HUES6 (cell line): Measurements from ENCODE around the gene BLVRA.
"Not testable (repeated sequence)": the region's sequence is repeated elsewhere in the genome, so short reads cannot be mapped to it uniquely, and the experiment has no call there.

Experiments
- H3K27ac ChIP-seq: 2 replicates; pipeline ENCODE4 v1.7.0; 2013; ENCODE audit warnings: low read depth, mild to moderate bottlenecking, low read length, inconsistent platforms
- H3K27me3 ChIP-seq: 2 replicates; pipeline ENCODE4 v1.6.1; 2013; ENCODE audit warnings: low read length; ENCODE audit not compliant: control insufficient read depth, insufficient read depth
- H3K36me3 ChIP-seq: 2 replicates; pipeline ENCODE4 v1.6.1; 2013; ENCODE audit warnings: low read length; ENCODE audit not compliant: control insufficient read depth, insufficient read depth
- H3K4me1 ChIP-seq: 2 replicates; pipeline ENCODE4 v1.6.1; 2013; ENCODE audit warnings: low read length; ENCODE audit not compliant: control insufficient read depth, insufficient read depth
- H3K4me3 ChIP-seq: 2 replicates; pipeline ENCODE4 v1.5.1; 2013; ENCODE audit warnings: low read depth, low read length
- H3K9ac ChIP-seq: one replicate; pipeline ENCODE4 v1.6.1; 2013; ENCODE audit warnings: mild to moderate bottlenecking, low read length
- H3K9me3 ChIP-seq: 2 replicates; pipeline ENCODE4 v1.6.1; 2013; ENCODE audit warnings: low read depth, low read length; ENCODE audit not compliant: control insufficient read depth, insufficient read depth

The BLVRA gene

DNA sequence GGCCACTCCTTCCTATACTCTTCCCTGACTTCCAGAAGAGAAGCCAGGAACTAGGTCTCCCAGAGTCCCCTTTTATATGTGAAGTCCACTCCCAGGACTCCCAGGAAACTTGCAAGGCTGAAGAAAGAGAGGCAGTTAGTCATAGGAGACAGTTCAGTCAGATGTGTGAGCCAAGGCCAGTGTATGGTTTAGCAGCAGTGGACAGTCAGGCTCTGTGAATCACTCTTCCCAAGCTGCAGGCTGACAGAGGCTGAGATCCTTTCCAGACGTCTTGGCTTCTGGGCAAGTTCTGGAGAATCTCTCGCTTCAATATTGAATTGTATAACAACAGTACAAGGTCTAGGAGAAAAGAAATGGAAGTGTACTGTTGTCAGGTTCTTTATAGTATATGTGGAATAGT is 26.9 kb downstream of the BLVRA start:
- H3K9ac ChIP-seq: no peak overlapping the region
- no peak overlapping the region for H3K27ac ChIP-seq
- no peak overlapping the region for H3K4me3 ChIP-seq
- no peaks in the 10 kb centered on the region for H3K27me3 ChIP-seq
- peaks cover 15% of the 10 kb centered on the region for H3K36me3 ChIP-seq
- no peaks in the 10 kb centered on the region for H3K9me3 ChIP-seq
- H3K4me1 ChIP-seq: peaks cover 3% of the 10 kb centered on the region; the same call in 1 of the 2 replicates

- Histone ChIP-seq H3K9me3 (no peaks in the 10 kb centered on the region), H3K9ac (no peak overlapping the region), H3K36me3 (peaks cover 29% of the 10 kb centered on the region), H3K4me1 (peaks cover 3% of the 10 kb centered on the region; the same call in 1 of the 2 replicates), H3K4me3 (no peak overlapping the region), H3K27ac (no peak overlapping the region), H3K27me3 (no peaks in the 10 kb centered on the region)
These were observed 29.3 kb downstream of the BLVRA start for GRCh38 chr7:43787771-43788170.

DNA sequence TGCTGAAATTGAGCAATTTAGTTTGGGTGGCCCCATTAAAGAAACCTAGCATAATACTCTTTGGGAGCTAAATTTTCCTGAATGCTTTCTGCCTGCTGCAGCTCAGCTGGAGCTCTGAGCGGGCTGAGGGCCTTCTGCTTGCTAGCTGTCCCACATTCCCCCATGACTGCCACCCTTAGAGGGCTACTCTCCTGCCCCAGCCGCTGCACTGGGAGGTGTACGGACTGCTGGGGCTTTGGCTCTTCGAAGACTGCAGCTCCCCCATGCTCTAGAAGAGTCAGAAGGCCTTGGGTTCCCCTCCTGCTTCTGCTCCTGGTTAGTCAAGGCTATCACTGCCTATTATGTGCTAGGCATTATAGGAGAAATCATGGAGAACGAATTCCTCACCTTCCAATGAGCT is 31.5 kb downstream of the BLVRA start:
- Histone ChIP-seq H3K27ac (no peak overlapping the region), H3K4me1 (no peaks in the 10 kb centered on the region), H3K27me3 (no peaks in the 10 kb centered on the region), H3K9me3 (no peaks in the 10 kb centered on the region), H3K4me3 (no peak overlapping the region), H3K9ac (no peak overlapping the region), H3K36me3 (peaks cover 29% of the 10 kb centered on the region)

DNA sequence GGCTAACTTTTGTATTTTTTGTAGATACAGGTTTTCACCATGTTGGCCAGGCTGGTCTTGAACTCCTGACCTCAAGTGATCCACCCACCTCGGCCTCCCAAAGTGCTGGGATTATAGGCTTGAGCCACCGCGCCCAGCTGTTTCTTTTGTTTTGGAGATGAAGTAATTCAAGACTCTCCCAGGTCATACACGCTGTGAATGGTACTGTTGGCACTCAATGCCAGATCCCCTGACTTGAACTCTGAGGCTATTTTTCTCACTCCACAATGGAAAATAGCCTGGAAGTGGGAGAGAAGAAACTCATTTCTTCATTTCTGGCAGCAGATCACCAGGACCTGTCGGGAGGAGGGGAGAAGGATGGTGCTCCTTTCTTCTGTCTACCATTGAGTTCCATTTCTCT is 32.4 kb downstream of the BLVRA start:
- H3K4me3 ChIP-seq: no peak overlapping the region
- no peak overlapping the region for H3K9ac ChIP-seq
- no peaks in the 10 kb centered on the region for H3K27me3 ChIP-seq
- H3K4me1 ChIP-seq: no peaks in the 10 kb centered on the region
- H3K27ac ChIP-seq: no peak overlapping the region
- H3K9me3 ChIP-seq: no peaks in the 10 kb centered on the region
- H3K36me3 ChIP-seq: peaks cover 29% of the 10 kb centered on the region

DNA sequence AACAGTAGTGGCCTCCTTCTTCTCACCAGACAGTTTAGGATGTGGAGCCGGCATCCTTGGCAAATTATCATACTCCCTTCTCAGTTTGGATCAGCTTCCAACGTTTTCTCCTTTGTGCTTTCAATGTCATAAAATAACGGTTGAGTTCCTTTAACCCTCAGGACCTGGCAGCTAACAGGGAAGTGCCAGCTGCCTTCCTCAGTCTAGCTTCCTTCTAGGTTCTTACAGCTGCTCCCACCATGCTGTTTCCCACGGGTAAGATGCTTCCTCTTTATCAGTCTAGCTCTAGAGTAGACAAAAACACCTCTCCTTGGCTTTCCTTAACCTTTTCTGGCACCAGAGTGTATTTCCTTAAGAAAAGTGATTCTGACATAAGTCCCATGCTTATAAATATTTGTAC is 33.2 kb downstream of the BLVRA start:
- Histone ChIP-seq H3K9ac (no peak overlapping the region), H3K27me3 (no peaks in the 10 kb centered on the region), H3K36me3 (peaks cover 29% of the 10 kb centered on the region), H3K27ac (no peak overlapping the region), H3K4me1 (no peaks in the 10 kb centered on the region), H3K9me3 (no peaks in the 10 kb centered on the region), H3K4me3 (no peak overlapping the region)

DNA sequence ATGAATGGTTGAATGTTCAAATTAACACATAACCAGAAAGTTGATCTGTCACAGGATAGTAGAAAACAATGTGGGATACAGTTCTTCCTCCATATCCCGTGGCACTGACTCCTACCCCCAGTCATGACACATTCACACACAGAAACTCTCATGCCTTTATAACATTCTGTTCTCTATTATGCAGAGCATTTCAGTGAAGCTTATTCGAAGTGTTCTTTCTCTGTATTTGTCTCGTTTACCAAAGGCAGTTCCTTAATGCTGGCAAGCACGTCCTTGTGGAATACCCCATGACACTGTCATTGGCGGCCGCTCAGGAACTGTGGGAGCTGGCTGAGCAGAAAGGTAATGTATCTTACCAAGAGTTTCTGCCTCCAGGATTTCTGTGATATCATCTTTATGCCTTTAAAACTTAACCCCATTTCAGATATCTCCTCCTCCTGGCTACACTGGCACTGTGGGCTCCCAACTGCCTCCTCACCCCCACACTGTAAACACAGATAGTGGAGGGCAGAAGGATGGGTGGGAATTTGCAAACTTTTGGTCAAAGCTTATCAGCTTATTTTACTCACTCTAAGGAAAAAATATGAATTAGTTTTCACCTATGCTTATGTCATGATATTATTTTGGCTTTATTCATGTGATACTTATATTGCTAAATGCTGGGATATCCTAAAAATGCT is 34.1 kb downstream of the BLVRA start:
- H3K27me3 ChIP-seq: no peaks in the 10 kb centered on the region
- H3K4me1 ChIP-seq: no peaks in the 10 kb centered on the region
- no peak overlapping the region for H3K27ac ChIP-seq
- peaks cover 29% of the 10 kb centered on the region for H3K36me3 ChIP-seq
- H3K9me3 ChIP-seq: no peaks in the 10 kb centered on the region
- H3K4me3 ChIP-seq: no peak overlapping the region
- no peak overlapping the region for H3K9ac ChIP-seq

DNA sequence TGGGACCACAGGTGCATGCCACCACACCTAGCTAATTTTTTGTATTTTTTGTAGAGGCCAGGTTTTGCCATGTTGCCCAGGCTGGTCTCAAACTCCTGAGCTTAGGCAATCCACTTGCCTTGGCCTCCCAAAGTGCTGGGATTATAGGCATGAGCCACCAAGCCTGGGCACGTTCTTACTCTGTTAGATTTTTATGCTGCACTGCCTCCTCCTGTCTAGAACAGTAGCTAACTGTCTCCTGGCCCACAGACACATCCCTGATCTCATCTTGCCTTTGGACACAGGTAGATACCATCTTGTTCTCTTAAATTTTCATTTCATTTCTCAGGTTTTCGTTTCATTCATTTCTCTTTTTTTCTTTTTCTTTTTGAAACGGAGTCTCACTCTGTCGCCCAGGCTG is 41.1 kb downstream of the BLVRA start:
- Histone ChIP-seq H3K9me3 (no peaks in the 10 kb centered on the region), H3K27ac (no peak overlapping the region), H3K27me3 (no peaks in the 10 kb centered on the region), H3K4me1 (no peaks in the 10 kb centered on the region), H3K36me3 (peaks cover 15% of the 10 kb centered on the region), H3K4me3 (no peak overlapping the region), H3K9ac (no peak overlapping the region)

DNA sequence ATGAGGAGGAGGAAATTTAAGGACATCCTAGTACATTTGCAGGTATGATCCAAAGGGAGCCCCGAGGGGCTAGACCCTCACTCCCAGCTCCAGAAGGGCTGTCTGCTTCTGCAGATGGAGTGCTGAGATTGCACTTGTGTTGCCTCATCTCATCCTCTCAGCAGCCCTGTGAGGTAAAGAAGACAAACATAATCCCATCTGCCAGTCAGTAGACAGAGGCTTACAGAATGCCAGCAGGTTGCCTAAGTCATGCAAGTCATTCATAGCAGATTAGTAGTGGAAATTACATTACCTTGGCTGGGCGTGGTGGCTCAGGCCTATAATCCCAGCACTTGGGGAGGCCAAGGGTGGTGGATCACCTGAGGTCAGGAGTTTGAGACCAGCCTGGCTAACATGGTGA is 45.4 kb downstream of the BLVRA start:
- no peak overlapping the region for H3K27ac ChIP-seq

DNA sequence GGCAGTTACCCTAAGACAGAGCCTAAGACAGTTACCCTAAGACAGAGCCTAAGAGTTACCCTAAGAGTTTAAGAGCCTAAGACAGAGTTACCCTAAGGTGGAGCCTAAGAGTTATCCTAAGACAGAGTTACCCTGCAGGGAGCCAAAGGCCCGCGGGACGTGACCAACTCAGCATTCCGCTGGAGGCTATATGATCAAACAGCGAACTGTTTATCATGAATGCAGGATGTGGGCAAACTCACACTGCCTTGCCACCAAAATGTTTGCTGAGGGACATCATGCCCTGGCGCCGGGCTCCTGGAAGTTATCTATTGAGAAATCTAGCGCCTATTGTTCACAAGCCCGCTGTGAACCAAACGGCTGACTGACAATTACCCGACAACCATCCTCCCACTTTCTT is 49.9 kb downstream of the BLVRA start:
- Histone ChIP-seq H3K9me3 (no peaks in the 10 kb centered on the region), H3K36me3 (peaks cover 18% of the 10 kb centered on the region), H3K9ac (no peak overlapping the region), H3K27me3 (no peaks in the 10 kb centered on the region), H3K4me1 (no peaks in the 10 kb centered on the region), H3K4me3 (no peak overlapping the region), H3K27ac (no peak overlapping the region)

More for the DNA sequence above, 45.4 kb downstream of the BLVRA start:
- no peaks in the 10 kb centered on the region for H3K27me3 ChIP-seq
- no peak overlapping the region for H3K4me3 ChIP-seq
- H3K4me1 ChIP-seq: no peaks in the 10 kb centered on the region
- H3K36me3 ChIP-seq: peaks cover 24% of the 10 kb centered on the region
- no peaks in the 10 kb centered on the region for H3K9me3 ChIP-seq
- H3K9ac ChIP-seq: no peak overlapping the region

DNA sequence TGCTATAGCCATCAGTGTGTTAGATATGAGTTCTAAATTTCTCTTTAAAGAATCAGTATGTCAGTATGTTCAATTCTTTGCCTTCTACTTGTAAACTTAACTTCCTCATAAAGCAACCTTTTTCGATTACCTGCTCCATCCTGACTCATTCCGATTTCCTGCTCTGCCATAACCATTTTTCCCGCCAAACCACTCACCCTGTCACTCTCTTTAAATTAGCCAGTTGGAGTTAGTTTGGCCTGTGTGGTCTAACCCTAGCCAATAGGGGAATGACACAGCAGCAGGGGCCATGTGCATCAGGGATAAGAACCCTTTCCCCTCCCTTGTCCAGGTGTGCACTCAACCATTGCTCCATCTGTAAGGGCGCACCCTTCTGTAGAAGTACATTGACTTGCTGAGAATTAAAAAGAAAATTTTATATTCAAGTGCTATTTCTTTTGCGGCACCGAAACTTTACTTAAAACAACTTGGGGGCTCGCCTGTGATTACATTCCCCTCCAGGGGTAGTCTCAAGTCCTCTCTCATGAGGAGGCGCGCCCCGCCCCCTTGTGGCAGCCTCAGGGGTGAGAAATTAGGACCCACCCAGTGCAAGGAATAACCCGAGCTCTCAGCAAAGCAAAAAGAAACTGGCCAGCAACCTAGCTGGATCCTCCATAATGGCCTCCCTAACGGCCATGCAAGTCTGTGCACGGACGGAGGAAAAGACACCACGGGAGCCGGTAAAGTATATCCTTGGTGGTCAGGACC is 51.9 kb downstream of the BLVRA start:
- H3K9ac ChIP-seq, H3K27me3 ChIP-seq, H3K4me3 ChIP-seq, H3K27ac ChIP-seq, H3K36me3 ChIP-seq, H3K9me3 ChIP-seq, H3K4me1 ChIP-seq: not testable (repeated sequence)

DNA sequence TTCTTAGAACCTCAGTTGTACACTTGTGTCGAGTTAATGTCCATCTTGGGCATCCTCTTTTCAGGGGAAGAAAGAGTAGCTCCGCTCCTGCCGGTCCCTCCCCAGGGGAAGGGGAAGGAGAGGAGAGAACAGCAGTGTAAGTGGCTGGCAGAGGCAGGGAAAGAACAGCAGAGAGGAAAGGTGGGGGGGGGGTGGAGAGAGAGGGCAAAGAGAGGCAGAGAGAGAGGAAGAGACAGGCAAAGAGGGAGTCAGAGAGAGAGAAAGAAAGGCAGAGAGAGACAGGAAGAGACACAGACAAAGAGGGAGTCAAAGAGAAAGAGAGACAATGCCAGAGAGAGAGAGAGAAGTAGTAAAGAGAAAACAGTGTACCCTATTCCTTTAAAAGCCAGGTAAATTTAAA is 56.9 kb downstream of the BLVRA start:
- no peak overlapping the region for H3K9ac ChIP-seq
- H3K9me3 ChIP-seq: no peaks in the 10 kb centered on the region
- no peaks in the 10 kb centered on the region for H3K36me3 ChIP-seq
- peaks cover 15% of the 10 kb centered on the region for H3K4me1 ChIP-seq
- peak overlapping the region; percentile 31 for H3K4me3 ChIP-seq
- no peak overlapping the region for H3K27ac ChIP-seq
- no peaks in the 10 kb centered on the region for H3K27me3 ChIP-seq
